Left ventricle myocardium inferior (tissue), 1 donor: ENCODE results near the gene ADCY3. TPM values are rescaled to one million over a fixed set of nuclear protein-coding genes. Genes with fewer than 3 reads are reported as not detected.
A peak's percentile ranks its signal among the peaks of the same experiment; 100 is the strongest.

ENCODE experiments used
- DNase-seq: peaks from one replicate; pipeline ENCODE4 v3.0.0-alpha.2; 2020
- H3K27ac ChIP-seq: fragments of 200-600 bp; replicated peaks from 2 replicates; pipeline ENCODE4 v1.8.0; 2021
- H3K27me3 ChIP-seq: fragments of 200-600 bp; 2 replicates; pipeline ENCODE4 v1.8.0; 2021; ENCODE audit warnings: low read depth
- H3K36me3 ChIP-seq: fragments of 200-600 bp; 2 replicates; pipeline ENCODE4 v1.8.0; 2021
- H3K4me1 ChIP-seq: fragments of 200-600 bp; 2 replicates; pipeline ENCODE4 v1.8.0; 2021
- H3K4me3 ChIP-seq: fragments of 200-600 bp; 2 replicates; pipeline ENCODE4 v1.8.0; 2021; ENCODE audit warnings: mild to moderate bottlenecking, moderate library complexity
- H3K9me3 ChIP-seq: fragments of 200-600 bp; replicated peaks from 2 replicates; pipeline ENCODE4 v1.8.0; 2021
- intact Hi-C: fragments of 100-400 bp; cut with micrococcal nuclease; formaldehyde crosslinking; loops from one replicate; pipeline ENCODE4 v1.11.0; 2022
- total RNA-seq: library from RNA; stranded (reverse); fragmentation: NEBNext Ultra II Directional; extraction: Animal tissue kit (Norgen Biotek cat#: 25700); gene quantifications from one replicate; pipeline ENCODE4 v1.2.1, GENCODE V29; 2021
- TF ChIP-seq, protein P1 (sequence below): fragments of 200-600 bp; IDR thresholded peaks from 2 replicates; pipeline ENCODE4 v1.8.0; 2021; ENCODE audit warnings: antibody characterized with exemption, mild to moderate bottlenecking, borderline replicate concordance
- donor health status: DM: no; HTN: yes; CAD: no; lungs with severe emphysema.

The ADCY3 gene
- total RNA-seq, 1 donor from 2014 or later = 12.8 TPM

- TF ChIP-seq, protein P1, sequence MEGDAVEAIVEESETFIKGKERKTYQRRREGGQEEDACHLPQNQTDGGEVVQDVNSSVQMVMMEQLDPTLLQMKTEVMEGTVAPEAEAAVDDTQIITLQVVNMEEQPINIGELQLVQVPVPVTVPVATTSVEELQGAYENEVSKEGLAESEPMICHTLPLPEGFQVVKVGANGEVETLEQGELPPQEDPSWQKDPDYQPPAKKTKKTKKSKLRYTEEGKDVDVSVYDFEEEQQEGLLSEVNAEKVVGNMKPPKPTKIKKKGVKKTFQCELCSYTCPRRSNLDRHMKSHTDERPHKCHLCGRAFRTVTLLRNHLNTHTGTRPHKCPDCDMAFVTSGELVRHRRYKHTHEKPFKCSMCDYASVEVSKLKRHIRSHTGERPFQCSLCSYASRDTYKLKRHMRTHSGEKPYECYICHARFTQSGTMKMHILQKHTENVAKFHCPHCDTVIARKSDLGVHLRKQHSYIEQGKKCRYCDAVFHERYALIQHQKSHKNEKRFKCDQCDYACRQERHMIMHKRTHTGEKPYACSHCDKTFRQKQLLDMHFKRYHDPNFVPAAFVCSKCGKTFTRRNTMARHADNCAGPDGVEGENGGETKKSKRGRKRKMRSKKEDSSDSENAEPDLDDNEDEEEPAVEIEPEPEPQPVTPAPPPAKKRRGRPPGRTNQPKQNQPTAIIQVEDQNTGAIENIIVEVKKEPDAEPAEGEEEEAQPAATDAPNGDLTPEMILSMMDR = no peak
- Histone ChIP-seq H3K9me3 (peaks cover 15% of the 10 kb centered on the region), H3K36me3 (no peaks in the 10 kb centered on the region), H3K4me3 (no peak overlapping the region), H3K27me3 (no peaks in the 10 kb centered on the region), H3K27ac (no peak overlapping the region), H3K4me1 (peaks cover 14% of the 10 kb centered on the region)
- DNase-seq = no peak
- intact Hi-C loops = no loop called here
These were observed 30.8 kb downstream of the ADCY3 start for GRCh38 chr2:24889221-24889620.

DNA sequence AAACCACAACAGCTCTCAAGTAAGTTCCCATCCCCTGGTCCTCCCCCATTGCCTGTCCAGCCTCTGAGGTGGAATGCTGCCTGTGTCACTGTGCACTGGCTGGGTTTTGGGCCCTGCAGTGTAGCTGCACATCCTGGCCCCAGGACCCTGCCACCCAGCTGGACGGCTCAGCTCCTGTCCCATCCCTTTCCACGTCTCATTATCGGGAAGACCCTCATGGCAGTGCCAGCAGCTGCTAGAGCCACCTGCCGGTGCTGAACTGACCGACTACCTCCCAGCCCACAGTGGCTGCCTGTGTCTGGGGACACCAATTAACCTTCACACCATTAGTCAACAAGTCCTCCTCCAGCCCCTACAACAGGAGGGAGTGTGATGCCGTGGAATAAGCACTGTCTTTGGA is 31.9 kb downstream of the ADCY3 start:
- TF ChIP-seq, protein P1 = no peak
- Histone ChIP-seq H3K4me3 (no peak overlapping the region), H3K4me1 (peaks cover 19% of the 10 kb centered on the region), H3K27me3 (no peaks in the 10 kb centered on the region), H3K27ac (no peak overlapping the region), H3K9me3 (peaks cover 10% of the 10 kb centered on the region), H3K36me3 (no peaks in the 10 kb centered on the region)
- intact Hi-C loops = no loop called here
- DNase-seq = no peak

DNA sequence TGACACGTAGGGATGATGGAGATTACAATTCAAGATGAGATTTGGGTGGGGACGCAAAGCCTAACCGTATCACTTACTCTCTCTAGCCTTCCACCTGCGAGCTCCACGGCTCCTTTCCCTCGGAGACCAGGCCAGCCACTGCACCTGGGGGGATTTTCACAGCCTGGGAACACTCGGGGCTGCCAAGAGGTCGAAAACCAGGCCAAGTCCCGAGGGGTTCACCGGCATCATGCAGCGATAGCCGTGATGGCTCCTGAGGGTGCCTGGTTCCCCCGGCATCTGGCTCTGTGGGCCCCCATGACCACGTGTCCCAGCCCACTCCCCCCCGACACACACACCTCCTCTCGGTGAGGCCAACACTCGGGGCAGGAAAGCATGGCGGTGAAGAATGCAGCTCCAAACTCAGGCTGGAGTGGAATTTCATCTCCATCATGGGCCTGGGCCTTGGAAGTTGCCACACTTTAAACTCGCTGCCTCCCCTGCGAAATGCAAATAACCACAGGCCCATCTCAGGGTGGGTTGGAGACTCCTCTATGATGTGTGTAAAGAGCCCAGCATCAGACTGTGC is 32.6 kb downstream of the ADCY3 start:
- TF ChIP-seq, protein P1 = no peak
- intact Hi-C loops = no loop called here
- no peak for DNase-seq
- Histone ChIP-seq H3K27ac (peak overlapping the region; percentile 40), H3K9me3 (peaks cover 10% of the 10 kb centered on the region), H3K36me3 (no peaks in the 10 kb centered on the region), H3K27me3 (no peaks in the 10 kb centered on the region), H3K4me1 (peaks cover 20% of the 10 kb centered on the region), H3K4me3 (no peak overlapping the region)

- TF ChIP-seq, protein P1 = no peak
- H3K9me3 ChIP-seq = peaks cover 4% of the 10 kb centered on the region
- peaks cover 20% of the 10 kb centered on the region for H3K4me1 ChIP-seq
- H3K27me3 ChIP-seq = no peaks in the 10 kb centered on the region
- no peak overlapping the region for H3K4me3 ChIP-seq
- no peak for DNase-seq
- H3K36me3 ChIP-seq = no peaks in the 10 kb centered on the region
- intact Hi-C loops = no loop called here
- H3K27ac ChIP-seq = peak overlapping the region; percentile 40
These were observed 33.2 kb downstream of the ADCY3 start for GRCh38 chr2:24886691-24887304.

- H3K9me3 ChIP-seq = no peaks in the 10 kb centered on the region
- H3K36me3 ChIP-seq = no peaks in the 10 kb centered on the region
- H3K4me3 ChIP-seq = no peak overlapping the region
- no peak for DNase-seq
- TF ChIP-seq, protein P1 = no peak
- peak overlapping the region; percentile 40 for H3K27ac ChIP-seq
- H3K27me3 ChIP-seq = no peaks in the 10 kb centered on the region
- intact Hi-C loops = no loop called here
- peaks cover 20% of the 10 kb centered on the region for H3K4me1 ChIP-seq
These were observed 33.9 kb downstream of the ADCY3 start for GRCh38 chr2:24886126-24886501.
